HT1080 (cell line): Measurements from ENCODE around the gene VEGFB. TPM values are rescaled to one million over a fixed set of nuclear protein-coding genes. Genes with fewer than 3 reads are reported as not detected.
"Not testable (repeated sequence)": the region's sequence is repeated elsewhere in the genome, so short reads cannot be mapped to it uniquely, and the experiment has no call there.

Source experiments
- DNase-seq: peaks from one replicate; pipeline ENCODE4 v3.0.0-alpha.2; 2015; ENCODE audit warnings: low read depth
- total RNA-seq: library from RNA; depleted of rRNA; stranded (reverse); fragments of >200 nt; shearing (Covaris generic); gene quantifications from 2 replicates; pipeline ENCODE4 v1.2.3, GENCODE V29; 2014

VEGFB gene
- total RNA-seq, 1 experiment from 2014 or later: 71.0 TPM

GRCh38 chr11:64245797-64246620 lies 11.6 kb downstream of the VEGFB start:
- peak; percentile 98 for DNase-seq

- not testable (repeated sequence) for DNase-seq
Observed at GRCh38 chr11:64246621-64246870, 12.2 kb downstream of the VEGFB start.

GRCh38 chr11:64246871-64247728 lies 12.7 kb downstream of the VEGFB start, which contains the start of gene PPP1R14B:
TSS of gene PPP1R14B (minus strand) at chr11:64246943. CDS start at chr11:64246673, 270 bp downstream.
- peak; percentile 90 for DNase-seq

- no peak for DNase-seq
Observed at GRCh38 chr11:64247729-64248531, 13.5 kb downstream of the VEGFB start.

- no peak for DNase-seq
Observed at GRCh38 chr11:64248578-64248977, 14.2 kb downstream of the VEGFB start.

- no peak for DNase-seq
Observed at GRCh38 chr11:64249038-64249437, 14.7 kb downstream of the VEGFB start.

- DNase-seq: no peak
Observed at GRCh38 chr11:64249563-64250414, 15.4 kb downstream of the VEGFB start.

- no peak for DNase-seq
Observed at GRCh38 chr11:64250415-64251015, 16.1 kb downstream of the VEGFB start.

GRCh38 chr11:64251016-64251752 lies 16.8 kb downstream of the VEGFB start, which contains the start of gene PLCB3:
TSS of gene PLCB3 (plus strand) at chr11:64251530. CDS start at chr11:64251650, 120 bp downstream.
- DNase-seq: peak; percentile 23

GRCh38 chr11:64251753-64252002 lies 17.3 kb downstream of the VEGFB start:
- DNase-seq: peak; percentile 6

- peak; percentile 22 for DNase-seq
Observed at GRCh38 chr11:64252003-64252872, 17.9 kb downstream of the VEGFB start.

GRCh38 chr11:64253043-64253442 lies 18.7 kb downstream of the VEGFB start:
- no peak for DNase-seq

- DNase-seq: no peak
Observed at GRCh38 chr11:64253481-64253880, 19.1 kb downstream of the VEGFB start.

- no peak for DNase-seq
Observed at GRCh38 chr11:64254326-64254725, 19.9 kb downstream of the VEGFB start.

GRCh38 chr11:64255135-64256128 lies 21.0 kb downstream of the VEGFB start:
- DNase-seq: no peak

- DNase-seq: no peak
Observed at GRCh38 chr11:64256300-64256699, 21.9 kb downstream of the VEGFB start.

- no peak for DNase-seq
Observed at GRCh38 chr11:64258356-64258755, 24.0 kb downstream of the VEGFB start.
